ENCODE measurements around the gene GP1BA. TPM values are rescaled to one million over a fixed set of nuclear protein-coding genes. Genes with fewer than 3 reads are reported as not detected.

The GP1BA gene
- total RNA-seq, 2 donors from 2014 or later, result not detected

GRCh38 chr17:4969047-4969550 is 37.0 kb downstream of the GP1BA start:
- Histone ChIP-seq H3K27ac (peak overlapping the region; percentile 94 to 95), H3K4me3 (peak overlapping the region; percentile 89), H3K27me3 (replicated peaks; ENCODE audit: insufficient read depth) (no peaks in the 10 kb centered on the region), H3K36me3 (peaks cover 18% of the 10 kb centered on the region), H3K4me1 (ENCODE audit: control insufficient read depth in 1 of 2, low read depth in 2 of 2) (peaks cover 13 to 41% of the 10 kb centered on the region in 2 donors), H3K9me3 (no peaks in the 10 kb centered on the region)
- TF ChIP-seq CTCF (IDR thresholded peaks at IDR 0.05), result no peak
- ATAC-seq (ENCODE audit: insufficient number of reproducible peaks, low FRiP score, low read depth) (no peak), DNase-seq (ENCODE audit: low spot score) (no peak)

- Histone ChIP-seq H3K27ac (peak overlapping the region in 1 of 2 donors; percentile 94), H3K27me3 (replicated peaks; ENCODE audit: insufficient read depth) (no peaks in the 10 kb centered on the region), H3K4me1 (ENCODE audit: control insufficient read depth in 1 of 2, low read depth in 2 of 2) (peaks cover 13 to 46% of the 10 kb centered on the region in 2 donors), H3K4me3 (no peak overlapping the region), H3K36me3 (peaks cover 18% of the 10 kb centered on the region), H3K9me3 (no peaks in the 10 kb centered on the region)
- ATAC-seq (ENCODE audit: insufficient number of reproducible peaks, low FRiP score, low read depth), result no peak
- no peak for TF ChIP-seq CTCF (IDR thresholded peaks at IDR 0.05)
- DNase-seq (ENCODE audit: low spot score), result no peak
Measured at GRCh38 chr17:4969551-4970173, 37.6 kb downstream of the GP1BA start.

- peaks cover 18% of the 10 kb centered on the region for H3K36me3 ChIP-seq
- H3K9me3 ChIP-seq, result no peaks in the 10 kb centered on the region
- DNase-seq (ENCODE audit: low spot score), result no peak
- no peak for TF ChIP-seq CTCF (IDR thresholded peaks at IDR 0.05)
- ATAC-seq (ENCODE audit: insufficient number of reproducible peaks, low FRiP score, low read depth), result no peak
- no peaks in the 10 kb centered on the region for H3K27me3 ChIP-seq (replicated peaks; ENCODE audit: insufficient read depth)
- H3K4me3 ChIP-seq, result no peak overlapping the region
- peaks cover 13 to 46% of the 10 kb centered on the region in 2 donors for H3K4me1 ChIP-seq (ENCODE audit: control insufficient read depth in 1 of 2, low read depth in 2 of 2)
- peak overlapping the region in 1 of 2 donors; percentile 94 for H3K27ac ChIP-seq
Measured at GRCh38 chr17:4970273-4970672, 38.2 kb downstream of the GP1BA start.

GRCh38 chr17:4971826-4972225 is 39.7 kb downstream of the GP1BA start:
- no peak for ATAC-seq (ENCODE audit: insufficient number of reproducible peaks, low FRiP score, low read depth)
- no peak for DNase-seq (ENCODE audit: low spot score)
- Histone ChIP-seq H3K4me1 (ENCODE audit: control insufficient read depth in 1 of 2, low read depth in 2 of 2) (peaks cover 8 to 38% of the 10 kb centered on the region in 2 donors), H3K36me3 (peaks cover 23% of the 10 kb centered on the region), H3K27ac (no peak overlapping the region), H3K27me3 (replicated peaks; ENCODE audit: insufficient read depth) (no peaks in the 10 kb centered on the region), H3K9me3 (no peaks in the 10 kb centered on the region), H3K4me3 (no peak overlapping the region)
- TF ChIP-seq CTCF (IDR thresholded peaks at IDR 0.05), result no peak

- peaks cover 28% of the 10 kb centered on the region for H3K36me3 ChIP-seq
- H3K27ac ChIP-seq, result peak overlapping the region in 1 of 2 donors; percentile 11
Measured at GRCh38 chr17:4972322-4972721, 40.2 kb downstream of the GP1BA start.

More at GRCh38 chr17:4972322-4972721, 40.2 kb downstream of the GP1BA start:
- Histone ChIP-seq H3K9me3 (no peaks in the 10 kb centered on the region), H3K4me3 (no peak overlapping the region), H3K4me1 (ENCODE audit: control insufficient read depth in 1 of 2, low read depth in 2 of 2) (peaks cover 8 to 38% of the 10 kb centered on the region in 2 donors), H3K27me3 (replicated peaks; ENCODE audit: insufficient read depth) (no peaks in the 10 kb centered on the region)
- no peak for DNase-seq (ENCODE audit: low spot score)
- no peak for ATAC-seq (ENCODE audit: insufficient number of reproducible peaks, low FRiP score, low read depth)
- TF ChIP-seq CTCF (IDR thresholded peaks at IDR 0.05), result no peak

All from thoracic aorta (tissue), 2 donors.